PC-3 (cell line): ENCODE data around the gene RFWD3. TPM values are rescaled to one million over a fixed set of nuclear protein-coding genes. Genes with fewer than 3 reads are reported as not detected.

Experiments
- ATAC-seq: fragments of 200-7000 bp; cut with Tn5 transposase; 2 replicates; pipeline ENCODE4 v1.9.1; 2020; ENCODE audit warnings: mild to moderate bottlenecking, moderate library complexity
- BruUV-seq: library from RNA; stranded (reverse); fragments of 400-500 nt; replicated peaks from 2 replicates; lab custom pipeline; 2021; lab: Mats Ljungman, UMichigan
- CTCF ChIA-PET: fragments of 300-600 bp; sonication (Branson Sonifier 250); formaldehyde crosslinking; loops from one replicate; lab custom pipeline; 2022; ENCODE audit warnings: antibody characterized with exemption; lab: Charles Lee
- POLR2A ChIA-PET: fragments of 300-600 bp; sonication (Branson Sonifier 250); formaldehyde crosslinking; loops from one replicate; lab custom pipeline; 2022; ENCODE audit warnings: antibody characterized with exemption; ENCODE audit not compliant: unreplicated experiment; lab: Charles Lee
- DNase-seq: peaks from one replicate; pipeline ENCODE4 v3.0.0-alpha.2; 2015
- H2AFZ ChIP-seq: fragments of 300-600 bp; sonication (generic); 2 replicates; pipeline ENCODE4 v1.6.0; 2016; ENCODE audit warnings: antibody characterized with exemption, low read length
- H3F3A ChIP-seq: fragments of 300-600 bp; sonication (generic); one replicate; pipeline ENCODE4 v1.6.0; 2017; ENCODE audit warnings: antibody characterized with exemption, low read length, control low read depth, mild to moderate bottlenecking; ENCODE audit not compliant: unreplicated experiment
- H3K27ac ChIP-seq: fragments of 300-600 bp; sonication (generic); 2 replicates; pipeline ENCODE4 v1.5.1; 2016; ENCODE audit warnings: mild to moderate bottlenecking, low read length
- H3K27me3 ChIP-seq: fragments of 300-600 bp; sonication (generic); 2 replicates; pipeline ENCODE4 v1.6.1; 2016; ENCODE audit warnings: low read length, mixed read lengths
- H3K36me3 ChIP-seq: fragments of 300-600 bp; sonication (generic); 2 replicates; pipeline ENCODE4 v1.6.1; 2016; ENCODE audit warnings: low read depth, mixed run types, low read length, mixed read lengths
- H3K4me1 ChIP-seq: fragments of 300-600 bp; sonication (generic); 2 replicates; pipeline ENCODE4 v1.5.1; 2016; ENCODE audit warnings: low read length; ENCODE audit not compliant: insufficient read depth
- H3K4me2 ChIP-seq: fragments of 300-600 bp; sonication (generic); 2 replicates; pipeline ENCODE4 v1.6.0; 2016; ENCODE audit warnings: low read length
- H3K4me3 ChIP-seq: fragments of 300-600 bp; sonication (generic); 2 replicates; pipeline ENCODE4 v1.5.1; 2016; ENCODE audit warnings: mild to moderate bottlenecking, low read length, mixed read lengths
- H3K79me2 ChIP-seq: fragments of 300-600 bp; sonication (generic); 2 replicates; pipeline ENCODE4 v1.6.1; 2017; ENCODE audit warnings: low read length, mixed read lengths
- H3K9ac ChIP-seq: fragments of 300-600 bp; sonication (generic); 2 replicates; pipeline ENCODE4 v1.6.0; 2016; ENCODE audit warnings: mild to moderate bottlenecking, low read length
- H3K9me2 ChIP-seq: fragments of 300-600 bp; sonication (generic); replicated peaks from 2 replicates; pipeline ENCODE4 v1.6.1; 2016; ENCODE audit warnings: mixed run types, low read length, mixed read lengths
- H3K9me3 ChIP-seq: fragments of 300-600 bp; sonication (generic); 2 replicates; pipeline ENCODE4 v1.6.1; 2016; ENCODE audit warnings: low read length, mixed read lengths
- H4K20me1 ChIP-seq: fragments of 300-600 bp; sonication (generic); 2 replicates; pipeline ENCODE4 v1.6.1; 2016; ENCODE audit warnings: low read length, mixed read lengths
- EZH2 ChIP-seq: fragments of 300-600 bp; sonication (generic); IDR thresholded peaks from one replicate; pipeline ENCODE4 v1.6.1; 2017; ENCODE audit warnings: antibody characterized with exemption, mild to moderate bottlenecking, low read length; ENCODE audit not compliant: unreplicated experiment
- EZH2phosphoT487 ChIP-seq: fragments of 300-600 bp; sonication (generic); IDR thresholded peaks from 2 replicates; pipeline ENCODE4 v1.6.1; 2018; ENCODE audit warnings: mild to moderate bottlenecking, antibody characterized with exemption, low read length, borderline replicate concordance
- intact Hi-C: fragments of 100-400 bp; cut with micrococcal nuclease; formaldehyde crosslinking; loops from 2 replicates; pipeline ENCODE4 v1.9.0; 2023
- total RNA-seq: library from RNA; depleted of rRNA; stranded (reverse); fragments of >200 nt; gene quantifications from 2 replicates; pipeline ENCODE4 v1.2.3, GENCODE V29; 2014
- TF ChIP-seq, protein P1 (sequence below): fragments of 300-600 bp; sonication (generic); conservative IDR thresholded peaks from 2 replicates; pipeline ENCODE4 v1.5.1; 2017; ENCODE audit warnings: antibody characterized with exemption, low read depth, mild to moderate bottlenecking, low read length

RFWD3 gene
- total RNA-seq, 1 experiment from 2014 or later = 32.8 TPM

DNA sequence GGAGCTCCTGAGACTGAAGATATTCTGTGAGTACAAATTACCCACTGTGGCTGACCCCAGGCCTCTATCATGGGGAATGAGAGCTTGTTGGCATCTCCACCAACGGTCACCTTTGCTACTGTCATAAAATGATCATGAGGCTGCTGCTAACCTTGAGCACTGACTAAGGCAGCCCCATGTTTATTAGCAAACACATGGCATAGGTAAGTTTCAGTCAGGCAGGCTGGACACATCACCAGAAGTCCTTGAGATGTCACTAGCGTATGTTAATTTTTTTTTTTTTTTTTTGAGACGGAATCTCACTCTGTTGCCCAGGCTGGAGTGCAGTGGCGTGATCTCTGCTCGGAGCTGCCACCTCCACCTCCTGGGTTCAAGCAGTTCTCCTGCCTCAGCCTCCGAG lies 58.3 kb downstream of the RFWD3 start:
- ChIA-PET CTCF (no interaction called here), POLR2A (no interaction called here)
- Histone ChIP-seq H4K20me1 (peaks cover 19% of the 10 kb centered on the region; the same call in 1 of the 2 replicates), H3K4me2 (no peak overlapping the region), H3K27me3 (no peaks in the 10 kb centered on the region), H3K9ac (no peak overlapping the region), H3K4me3 (no peak overlapping the region), H3K9me3 (no peaks in the 10 kb centered on the region), H3K9me2 (no peaks in the 10 kb centered on the region), H3K4me1 (peaks cover 20% of the 10 kb centered on the region), H3K79me2 (peaks cover 35% of the 10 kb centered on the region), H3F3A (no peaks in the 10 kb centered on the region), H3K27ac (no peak overlapping the region), H3K36me3 (no peaks in the 10 kb centered on the region), H2AFZ (no peak overlapping the region)
- ATAC-seq = no peak
- no TSS peak for BruUV-seq
- no peak for TF ChIP-seq EZH2phosphoT487
- TF ChIP-seq, protein P1, sequence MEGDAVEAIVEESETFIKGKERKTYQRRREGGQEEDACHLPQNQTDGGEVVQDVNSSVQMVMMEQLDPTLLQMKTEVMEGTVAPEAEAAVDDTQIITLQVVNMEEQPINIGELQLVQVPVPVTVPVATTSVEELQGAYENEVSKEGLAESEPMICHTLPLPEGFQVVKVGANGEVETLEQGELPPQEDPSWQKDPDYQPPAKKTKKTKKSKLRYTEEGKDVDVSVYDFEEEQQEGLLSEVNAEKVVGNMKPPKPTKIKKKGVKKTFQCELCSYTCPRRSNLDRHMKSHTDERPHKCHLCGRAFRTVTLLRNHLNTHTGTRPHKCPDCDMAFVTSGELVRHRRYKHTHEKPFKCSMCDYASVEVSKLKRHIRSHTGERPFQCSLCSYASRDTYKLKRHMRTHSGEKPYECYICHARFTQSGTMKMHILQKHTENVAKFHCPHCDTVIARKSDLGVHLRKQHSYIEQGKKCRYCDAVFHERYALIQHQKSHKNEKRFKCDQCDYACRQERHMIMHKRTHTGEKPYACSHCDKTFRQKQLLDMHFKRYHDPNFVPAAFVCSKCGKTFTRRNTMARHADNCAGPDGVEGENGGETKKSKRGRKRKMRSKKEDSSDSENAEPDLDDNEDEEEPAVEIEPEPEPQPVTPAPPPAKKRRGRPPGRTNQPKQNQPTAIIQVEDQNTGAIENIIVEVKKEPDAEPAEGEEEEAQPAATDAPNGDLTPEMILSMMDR = no peak
- no peak for TF ChIP-seq EZH2
- no peak for DNase-seq
- intact Hi-C loops = loop anchor here (5.0 kb wide), 1 partner anchor 126 kb away; no protein-coding TSS in a partner anchor

DNA sequence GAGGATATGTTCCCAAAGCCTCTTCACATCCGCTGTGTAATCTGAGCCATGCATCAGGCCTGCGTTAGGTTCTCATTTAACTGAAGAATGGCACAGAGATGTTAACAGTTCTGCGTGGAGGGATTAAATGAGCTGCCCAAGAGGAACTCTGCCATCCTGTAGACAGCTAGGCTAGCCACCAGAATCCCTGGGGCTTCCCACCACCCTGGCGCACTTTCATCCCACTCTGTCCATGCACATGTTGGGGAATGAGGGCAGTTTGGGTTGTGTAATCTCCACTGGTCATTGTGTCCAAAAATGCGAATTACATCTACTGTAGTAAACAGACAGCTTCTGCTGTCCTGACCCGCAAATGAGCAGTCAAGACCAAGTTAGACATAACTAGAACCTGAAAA lies 58.7 kb downstream of the RFWD3 start:
- CTCF ChIA-PET = no interaction called here

DNA sequence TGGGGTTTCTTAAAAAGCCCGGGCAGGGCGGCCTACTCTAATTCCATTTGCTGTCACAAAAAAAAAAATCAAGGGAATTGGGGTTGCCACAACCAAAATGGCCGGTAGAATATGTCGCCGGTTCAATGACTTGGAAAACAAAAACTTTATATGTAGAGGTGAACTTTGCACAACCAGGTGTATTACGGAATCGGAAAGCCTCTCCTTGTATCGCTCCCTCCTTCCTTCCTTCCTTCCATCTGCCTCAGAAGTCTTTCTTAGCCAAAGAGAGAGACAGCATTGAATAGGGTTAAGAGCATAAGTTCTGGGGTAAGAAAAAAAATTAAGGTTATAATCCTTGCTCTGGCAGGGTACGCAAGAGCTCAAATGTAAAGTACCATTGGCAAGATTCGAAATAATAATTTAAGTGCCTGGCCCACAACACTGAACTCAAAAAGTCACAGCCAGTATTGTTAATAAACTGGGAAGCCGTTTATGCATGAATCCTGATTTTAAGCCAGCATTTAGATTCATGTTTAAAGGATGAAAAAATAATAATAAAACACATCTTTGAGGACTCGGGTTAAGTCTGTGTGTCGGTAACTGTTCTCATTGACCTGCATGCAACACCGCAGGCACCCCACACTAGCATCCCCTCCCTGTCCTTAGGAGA lies 59.2 kb downstream of the RFWD3 start:
- peak overlapping the region; percentile 86 for H2AFZ ChIP-seq
- CTCF ChIA-PET = no interaction called here
- POLR2A ChIA-PET = interaction anchor here (0.5 kb wide), 1 partner anchor 1694 kb away, joined by 6 read pairs; no protein-coding TSS in a partner anchor

More for the DNA sequence above, 58.7 kb downstream of the RFWD3 start:
- Histone ChIP-seq H3K9ac (no peak overlapping the region), H3K4me3 (no peak overlapping the region), H3K79me2 (peaks cover 39% of the 10 kb centered on the region), H3K4me2 (no peak overlapping the region), H3K27me3 (no peaks in the 10 kb centered on the region), H4K20me1 (peaks cover 19% of the 10 kb centered on the region; the same call in 1 of the 2 replicates), H3K9me3 (no peaks in the 10 kb centered on the region), H3K9me2 (no peaks in the 10 kb centered on the region), H3K27ac (no peak overlapping the region), H3F3A (no peaks in the 10 kb centered on the region), H3K36me3 (no peaks in the 10 kb centered on the region), H2AFZ (peak overlapping the region; percentile 86; the same call in 1 of the 2 replicates), H3K4me1 (peaks cover 21% of the 10 kb centered on the region)
- DNase-seq = no peak
- intact Hi-C loops = loop anchor here (1.0 to 5.0 kb wide), 2 partner anchors 25 to 126 kb away; no protein-coding TSS in a partner anchor
- no TSS peak for BruUV-seq
- no peak for ATAC-seq
- TF ChIP-seq EZH2phosphoT487 (no peak), EZH2 (no peak)
- POLR2A ChIA-PET = no interaction called here

More for the DNA sequence above, 59.2 kb downstream of the RFWD3 start:
- ATAC-seq (no peak), DNase-seq (no peak)
- H3K4me3 ChIP-seq = peak overlapping the region; percentile 80
- H3K4me1 ChIP-seq = peaks cover 21% of the 10 kb centered on the region
- BruUV-seq = TSS peak; percentile 94
- H3K9ac ChIP-seq = peak overlapping the region; percentile 90
- no peaks in the 10 kb centered on the region for H3F3A ChIP-seq
- H3K27me3 ChIP-seq = no peaks in the 10 kb centered on the region
- peaks cover 44% of the 10 kb centered on the region for H3K79me2 ChIP-seq
- H3K27ac ChIP-seq = peak overlapping the region; percentile 62
- TF ChIP-seq EZH2phosphoT487 = no peak
- TF ChIP-seq, protein P1 = no peak
- no peak for TF ChIP-seq EZH2
- intact Hi-C loops = loop anchor here (1.0 to 5.0 kb wide), 2 partner anchors 24 to 125 kb away; no protein-coding TSS in a partner anchor
- peaks cover 19% of the 10 kb centered on the region; the same call in 1 of the 2 replicates for H4K20me1 ChIP-seq
- H3K9me2 ChIP-seq = no peaks in the 10 kb centered on the region
- H3K9me3 ChIP-seq = no peaks in the 10 kb centered on the region
- H3K4me2 ChIP-seq = peak overlapping the region; percentile 94
- H3K36me3 ChIP-seq = no peaks in the 10 kb centered on the region
